ENCODE measurements around the gene MAP3K4. TPM values are rescaled to one million over a fixed set of nuclear protein-coding genes. Genes with fewer than 3 reads are reported as not detected.
"Not testable (repeated sequence)": the region's sequence is repeated elsewhere in the genome, so short reads cannot be mapped to it uniquely, and the experiment has no call there.

MAP3K4 gene
- total RNA-seq, 3 donors from 2014 or later = 32.8 to 58.3 (median 34.7) TPM

DNA sequence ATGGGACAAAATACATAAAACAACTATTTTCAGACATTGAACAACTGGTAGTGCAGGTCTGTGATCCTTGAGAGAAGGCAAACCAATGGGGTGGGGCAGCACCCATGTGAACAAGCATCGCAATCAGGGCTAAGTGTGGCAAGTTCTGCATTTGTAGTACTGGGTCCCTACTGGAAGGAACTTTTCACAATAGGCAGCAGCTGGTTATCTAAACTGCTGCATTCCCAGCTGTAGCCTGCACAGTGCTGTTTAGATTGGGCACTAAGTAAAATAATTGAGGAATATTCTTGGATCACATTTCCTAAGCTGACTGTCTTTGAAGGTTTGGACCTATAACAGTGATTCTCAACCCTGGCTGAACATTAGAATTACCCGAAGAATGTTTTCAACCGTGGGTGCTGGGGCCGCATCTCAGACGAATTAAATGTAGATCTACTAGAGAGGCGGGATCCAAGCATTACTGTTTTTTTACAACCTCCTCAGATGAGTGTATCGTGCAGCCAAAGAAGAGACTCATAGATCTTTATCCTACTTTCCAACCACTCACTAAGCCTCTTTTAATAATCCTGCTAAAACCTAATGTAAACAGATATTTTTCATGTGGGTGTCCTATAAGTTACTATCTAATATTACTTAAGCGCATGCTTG lies 12.4 kb upstream of the MAP3K4 start:
- DNase-seq = no peak
- Histone ChIP-seq H3K4me1 (ENCODE audit: low read depth) (no peaks in the 10 kb centered on the region), H3K36me3 (ENCODE audit: low read depth) (no peaks in the 10 kb centered on the region), H3K9me3 (peaks cover 11% of the 10 kb centered on the region), H3K4me3 (no peak overlapping the region)
- ATAC-seq = no peak
- TF ChIP-seq, protein P1, sequence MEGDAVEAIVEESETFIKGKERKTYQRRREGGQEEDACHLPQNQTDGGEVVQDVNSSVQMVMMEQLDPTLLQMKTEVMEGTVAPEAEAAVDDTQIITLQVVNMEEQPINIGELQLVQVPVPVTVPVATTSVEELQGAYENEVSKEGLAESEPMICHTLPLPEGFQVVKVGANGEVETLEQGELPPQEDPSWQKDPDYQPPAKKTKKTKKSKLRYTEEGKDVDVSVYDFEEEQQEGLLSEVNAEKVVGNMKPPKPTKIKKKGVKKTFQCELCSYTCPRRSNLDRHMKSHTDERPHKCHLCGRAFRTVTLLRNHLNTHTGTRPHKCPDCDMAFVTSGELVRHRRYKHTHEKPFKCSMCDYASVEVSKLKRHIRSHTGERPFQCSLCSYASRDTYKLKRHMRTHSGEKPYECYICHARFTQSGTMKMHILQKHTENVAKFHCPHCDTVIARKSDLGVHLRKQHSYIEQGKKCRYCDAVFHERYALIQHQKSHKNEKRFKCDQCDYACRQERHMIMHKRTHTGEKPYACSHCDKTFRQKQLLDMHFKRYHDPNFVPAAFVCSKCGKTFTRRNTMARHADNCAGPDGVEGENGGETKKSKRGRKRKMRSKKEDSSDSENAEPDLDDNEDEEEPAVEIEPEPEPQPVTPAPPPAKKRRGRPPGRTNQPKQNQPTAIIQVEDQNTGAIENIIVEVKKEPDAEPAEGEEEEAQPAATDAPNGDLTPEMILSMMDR (IDR thresholded peaks at IDR 0.05) = no peak
- intact Hi-C loops (cut with DNase I, micrococcal nuclease) = no loop called here

DNA sequence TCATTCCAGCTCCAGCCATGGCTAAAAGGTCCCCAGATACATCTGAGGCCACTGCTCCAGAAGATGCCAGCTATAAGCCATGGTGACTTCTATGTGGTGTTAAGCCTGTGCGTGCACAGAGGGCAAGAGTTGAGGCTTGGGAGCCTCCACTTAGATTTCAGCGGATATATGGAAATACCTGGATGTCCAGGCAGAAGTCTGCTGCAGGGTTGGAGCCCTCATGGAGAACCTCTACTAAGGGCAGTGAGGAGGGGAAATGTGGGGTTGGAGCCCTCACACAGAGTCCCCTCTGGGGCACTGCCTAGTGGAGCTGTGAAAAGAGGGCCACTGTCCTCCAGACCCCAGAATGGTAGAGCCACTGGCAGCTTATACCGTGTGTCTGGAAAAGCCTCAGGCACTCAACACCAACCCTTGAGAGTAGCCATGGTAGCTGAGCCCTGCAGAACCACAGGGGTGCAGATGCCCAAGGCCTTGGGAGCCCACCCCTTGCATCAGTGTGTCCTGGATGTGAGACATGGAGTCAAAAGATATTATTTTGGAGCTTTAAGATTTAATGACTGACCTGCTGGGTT lies 8.1 kb upstream of the MAP3K4 start:
- intact Hi-C loops (cut with DNase I, micrococcal nuclease) = loop anchor here in 1 of 2 donors (10.0 kb wide), 1 partner anchor 49 kb away; no protein-coding TSS in a partner anchor
- H3K36me3 ChIP-seq (ENCODE audit: low read depth); ATAC-seq: not testable (repeated sequence)

DNA sequence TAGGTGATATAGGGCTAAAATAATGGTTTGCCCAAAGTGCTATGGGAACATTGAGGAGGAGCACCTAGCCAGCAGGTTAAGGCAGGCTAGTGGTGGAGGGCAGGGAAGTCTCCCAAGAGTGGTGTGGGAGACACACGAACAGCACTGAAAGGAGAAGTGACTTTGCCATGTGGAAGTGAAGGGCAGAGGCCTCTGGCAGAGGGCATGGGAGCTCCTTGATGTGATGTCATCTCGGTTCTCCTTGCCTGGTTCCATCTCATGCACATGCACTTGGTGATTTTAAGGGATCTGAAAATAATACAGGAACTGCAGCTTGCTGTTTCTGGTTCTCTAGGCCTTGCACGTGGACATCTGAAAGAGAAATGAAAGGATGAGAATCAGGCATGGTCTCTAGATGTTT lies 4.7 kb upstream of the MAP3K4 start:
- H3K36me3 ChIP-seq (ENCODE audit: low read depth) = no peaks in the 10 kb centered on the region
- intact Hi-C loops (cut with DNase I, micrococcal nuclease) = loop anchor here in 1 of 2 donors (10.0 kb wide), 1 partner anchor 52 kb away; no protein-coding TSS in a partner anchor
- peaks cover 11% of the 10 kb centered on the region for H3K9me3 ChIP-seq
- H3K4me3 ChIP-seq = no peak overlapping the region
- peaks cover 4% of the 10 kb centered on the region for H3K4me1 ChIP-seq (ENCODE audit: low read depth)
- DNase-seq (no peak), ATAC-seq (no peak)
- TF ChIP-seq, protein P1 (IDR thresholded peaks at IDR 0.05) = no peak

More for the DNA sequence above, 8.1 kb upstream of the MAP3K4 start:
- H3K9me3 ChIP-seq = peaks cover 11% of the 10 kb centered on the region
- not testable (repeated sequence) for H3K4me3 ChIP-seq; DNase-seq; H3K4me1 ChIP-seq (ENCODE audit: low read depth)

DNA sequence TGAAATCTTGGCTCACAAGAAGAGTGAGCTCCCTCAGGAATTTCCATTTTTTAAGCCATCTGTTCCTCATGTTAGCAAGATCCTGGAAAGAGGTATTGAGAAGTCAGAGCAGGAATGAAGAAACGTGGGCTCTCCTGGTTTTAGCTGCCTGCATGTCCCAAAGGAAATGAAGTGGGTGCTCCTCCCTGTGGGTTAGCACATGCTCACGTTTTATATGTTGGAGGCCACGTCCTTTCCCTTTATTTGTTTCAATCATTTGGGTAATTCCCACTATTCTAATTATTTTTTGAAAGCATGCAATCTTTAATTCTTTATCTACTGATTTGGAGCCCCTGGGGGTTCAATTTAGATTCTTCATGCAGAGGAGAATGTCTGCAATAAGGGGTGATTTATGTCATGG lies 4.3 kb upstream of the MAP3K4 start:
- ATAC-seq = no peak
- no peaks in the 10 kb centered on the region for H3K36me3 ChIP-seq (ENCODE audit: low read depth)
- H3K4me1 ChIP-seq (ENCODE audit: low read depth) = peaks cover 4% of the 10 kb centered on the region
- no peak for DNase-seq
- peaks cover 11% of the 10 kb centered on the region for H3K9me3 ChIP-seq
- intact Hi-C loops (cut with DNase I, micrococcal nuclease) = loop anchor here in 1 of 2 donors (10.0 kb wide), 1 partner anchor 52 kb away; no protein-coding TSS in a partner anchor
- no peak overlapping the region for H3K4me3 ChIP-seq
- TF ChIP-seq, protein P1 (IDR thresholded peaks at IDR 0.05) = no peak

DNA sequence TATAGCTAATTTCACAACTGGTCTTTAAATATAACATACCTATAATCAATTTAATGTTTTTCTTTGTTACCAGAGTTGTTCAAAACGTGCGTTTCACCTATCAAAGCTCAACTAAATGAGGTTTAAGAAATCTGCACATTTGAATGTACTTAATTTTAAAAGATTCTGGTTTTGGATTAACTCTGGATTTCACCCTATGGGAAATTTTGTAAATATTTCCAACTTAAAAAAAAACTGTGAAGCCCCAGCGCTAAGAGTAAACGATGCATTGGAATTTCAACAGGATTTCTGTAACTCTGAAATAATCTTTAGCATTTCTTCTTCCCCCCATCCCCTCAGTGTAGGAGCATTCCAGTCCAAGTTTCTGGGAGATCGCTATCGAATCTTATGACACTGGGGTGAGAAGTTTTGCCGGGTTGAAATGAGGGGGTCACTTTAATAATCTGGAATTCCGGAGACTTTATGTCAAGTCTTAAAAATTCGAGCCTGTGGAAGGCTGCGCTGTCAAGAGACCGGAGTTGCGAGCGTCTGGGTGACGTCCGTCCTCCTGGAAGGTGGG lies 643 bp upstream of the MAP3K4 start:
- ATAC-seq (no peak), DNase-seq (no peak)
- Histone ChIP-seq H3K36me3 (ENCODE audit: low read depth) (no peaks in the 10 kb centered on the region), H3K9me3 (no peaks in the 10 kb centered on the region), H3K4me3 (peak overlapping the region; percentile 97), H3K4me1 (ENCODE audit: low read depth) (peaks cover 13% of the 10 kb centered on the region)
- intact Hi-C loops (cut with DNase I, micrococcal nuclease) = no loop called here
- TF ChIP-seq, protein P1 (IDR thresholded peaks at IDR 0.05) = no peak
